Measurements from ENCODE around the gene MAP4K4. TPM values are rescaled to one million over a fixed set of nuclear protein-coding genes. Genes with fewer than 3 reads are reported as not detected.
A peak's percentile ranks its signal among the peaks of the same experiment; 100 is the strongest.
"Not testable (repeated sequence)": the region's sequence is repeated elsewhere in the genome, so short reads cannot be mapped to it uniquely, and the experiment has no call there.

The MAP4K4 gene
- total RNA-seq, 2 experiments from 2014 or later: 129 to 142 TPM

GRCh38 chr2:101753720-101754490 is 56.4 kb downstream of the MAP4K4 start:
- H3K36me3 Mint-ChIP-seq (ENCODE audit: low read depth): peaks cover 11% of the 10 kb centered on the region
- CTCF ChIA-PET: interaction anchor here (0.7 to 1.5 kb wide), 3 partner anchors 12 to 112 kb away, joined by 3 to 5 read pairs (median 3); no protein-coding TSS in a partner anchor
- H3K4me3 Mint-ChIP-seq: no peak overlapping the region
- no peaks in the 10 kb centered on the region for H3K27me3 Mint-ChIP-seq
- no peak for DNase-seq
- no peaks in the 10 kb centered on the region for H3K9me3 Mint-ChIP-seq
- H3K4me1 Mint-ChIP-seq: peaks cover 67% of the 10 kb centered on the region
- POLR2A ChIA-PET: no interaction called here
- H3K27ac Mint-ChIP-seq: no peak overlapping the region

- CTCF ChIA-PET: interaction anchor here (0.6 to 1.5 kb wide), 3 partner anchors 12 to 55 kb away, joined by 3 to 5 read pairs (median 3); no protein-coding TSS in a partner anchor
- H3K9me3 Mint-ChIP-seq: no peaks in the 10 kb centered on the region
- no peaks in the 10 kb centered on the region for H3K27me3 Mint-ChIP-seq
- no peak overlapping the region for H3K27ac Mint-ChIP-seq
- peaks cover 11% of the 10 kb centered on the region for H3K36me3 Mint-ChIP-seq (ENCODE audit: low read depth)
- H3K4me3 Mint-ChIP-seq: no peak overlapping the region
- DNase-seq: no peak
- POLR2A ChIA-PET: no interaction called here
- H3K4me1 Mint-ChIP-seq: peaks cover 70% of the 10 kb centered on the region
These were observed 57.1 kb downstream of the MAP4K4 start for GRCh38 chr2:101754618-101755017.

GRCh38 chr2:101756266-101756665 is 58.8 kb downstream of the MAP4K4 start:
- POLR2A ChIA-PET: no interaction called here
- H3K4me1 Mint-ChIP-seq: peaks cover 65% of the 10 kb centered on the region
- H3K4me3 Mint-ChIP-seq: no peak overlapping the region

GRCh38 chr2:101758001-101758400 is 60.5 kb downstream of the MAP4K4 start:
- H3K4me3 Mint-ChIP-seq: peak overlapping the region; percentile 5
- H3K4me1 Mint-ChIP-seq: peaks cover 62% of the 10 kb centered on the region
- peak; percentile 39 for DNase-seq
- CTCF ChIA-PET: interaction anchor here (1.2 to 1.6 kb wide), 3 partner anchors 9 to 13 kb away, joined by 4 read pairs; no protein-coding TSS in a partner anchor
- no peaks in the 10 kb centered on the region for H3K27me3 Mint-ChIP-seq
- POLR2A ChIA-PET: no interaction called here
- no peaks in the 10 kb centered on the region for H3K9me3 Mint-ChIP-seq
- H3K36me3 Mint-ChIP-seq (ENCODE audit: low read depth): peaks cover 13% of the 10 kb centered on the region
- no peak overlapping the region for H3K27ac Mint-ChIP-seq

More at GRCh38 chr2:101756266-101756665, 58.8 kb downstream of the MAP4K4 start:
- peaks cover 8% of the 10 kb centered on the region for H3K36me3 Mint-ChIP-seq (ENCODE audit: low read depth)
- H3K27ac Mint-ChIP-seq: no peak overlapping the region
- DNase-seq: no peak
- no peaks in the 10 kb centered on the region for H3K9me3 Mint-ChIP-seq
- CTCF ChIA-PET: interaction anchor here (0.6 kb wide), 2 partner anchors 15 to 142 kb away, joined by 3 read pairs; no protein-coding TSS in a partner anchor
- H3K27me3 Mint-ChIP-seq: no peaks in the 10 kb centered on the region

GRCh38 chr2:101759162-101759561 is 61.7 kb downstream of the MAP4K4 start:
- peaks cover 13% of the 10 kb centered on the region for H3K36me3 Mint-ChIP-seq (ENCODE audit: low read depth)
- DNase-seq: no peak
- peaks cover 59% of the 10 kb centered on the region for H3K4me1 Mint-ChIP-seq
- H3K4me3 Mint-ChIP-seq: no peak overlapping the region
- ChIA-PET CTCF (interaction anchor here (0.6 to 1.6 kb wide), 2 partner anchors 12 to 69 kb away, joined by 3 to 4 read pairs; no protein-coding TSS in a partner anchor), POLR2A (interaction anchor here (0.6 kb wide), 2 partner anchors 38 to 41 kb away, joined by 3 to 7 read pairs; no protein-coding TSS in a partner anchor)
- no peak overlapping the region for H3K27ac Mint-ChIP-seq
- H3K27me3 Mint-ChIP-seq: no peaks in the 10 kb centered on the region
- H3K9me3 Mint-ChIP-seq: no peaks in the 10 kb centered on the region

- POLR2A ChIA-PET: no interaction called here
- Mint-ChIP-seq H3K4me3 (no peak overlapping the region), H3K36me3 (ENCODE audit: low read depth) (peaks cover 9% of the 10 kb centered on the region), H3K9me3 (no peaks in the 10 kb centered on the region), H3K4me1 (peaks cover 58% of the 10 kb centered on the region), H3K27ac (no peak overlapping the region), H3K27me3 (no peaks in the 10 kb centered on the region)
- no peak for DNase-seq
- CTCF ChIA-PET: interaction anchor here (0.9 to 1.3 kb wide), 2 partner anchors 14 to 15 kb away, joined by 4 to 5 read pairs; no protein-coding TSS in a partner anchor
These were observed 65.1 kb downstream of the MAP4K4 start for GRCh38 chr2:101762451-101763171.

GRCh38 chr2:101763496-101764333 is 66.2 kb downstream of the MAP4K4 start:
- no peak for DNase-seq
- Mint-ChIP-seq H3K27me3 (no peaks in the 10 kb centered on the region), H3K4me1 (peaks cover 58% of the 10 kb centered on the region), H3K4me3 (no peak overlapping the region), H3K9me3 (no peaks in the 10 kb centered on the region), H3K36me3 (ENCODE audit: low read depth) (peaks cover 5% of the 10 kb centered on the region), H3K27ac (no peak overlapping the region)
- ChIA-PET CTCF (interaction anchor here (0.5 to 1.3 kb wide), 3 partner anchors 11 to 999 kb away, joined by 3 read pairs; no protein-coding TSS in a partner anchor), POLR2A (no interaction called here)

- Mint-ChIP-seq H3K9me3 (no peaks in the 10 kb centered on the region), H3K4me3 (no peak overlapping the region), H3K36me3 (ENCODE audit: low read depth) (peaks cover 11% of the 10 kb centered on the region), H3K4me1 (peaks cover 74% of the 10 kb centered on the region), H3K27me3 (no peaks in the 10 kb centered on the region), H3K27ac (no peak overlapping the region)
- no peak for DNase-seq
- ChIA-PET POLR2A (interaction anchor here (0.6 kb wide), 1 partner anchor 536 kb away, joined by 3 read pairs; no protein-coding TSS in a partner anchor), CTCF (interaction anchor here (0.5 to 1.9 kb wide), 3 partner anchors 11 to 37 kb away, joined by 4 to 5 read pairs (median 5); no protein-coding TSS in a partner anchor)
These were observed 68.8 kb downstream of the MAP4K4 start for GRCh38 chr2:101766337-101766736.

GRCh38 chr2:101766871-101767739 is 69.6 kb downstream of the MAP4K4 start:
- H3K4me3 Mint-ChIP-seq: no peak overlapping the region

GRCh38 chr2:101768556-101769220 is 71.2 kb downstream of the MAP4K4 start:
- POLR2A ChIA-PET: no interaction called here
- H3K27ac Mint-ChIP-seq: peak overlapping the region; percentile 74
- DNase-seq: peak; percentile 56
- H3K27me3 Mint-ChIP-seq: no peaks in the 10 kb centered on the region
- peaks cover 9% of the 10 kb centered on the region for H3K36me3 Mint-ChIP-seq (ENCODE audit: low read depth)
- CTCF ChIA-PET: no interaction called here
- peaks cover 81% of the 10 kb centered on the region for H3K4me1 Mint-ChIP-seq
- H3K4me3 Mint-ChIP-seq: no peak overlapping the region
- peaks cover 1% of the 10 kb centered on the region for H3K9me3 Mint-ChIP-seq

More at GRCh38 chr2:101766871-101767739, 69.6 kb downstream of the MAP4K4 start:
- DNase-seq: no peak
- peaks cover 9% of the 10 kb centered on the region for H3K36me3 Mint-ChIP-seq (ENCODE audit: low read depth)
- peaks cover 78% of the 10 kb centered on the region for H3K4me1 Mint-ChIP-seq
- no peak overlapping the region for H3K27ac Mint-ChIP-seq
- H3K27me3 Mint-ChIP-seq: no peaks in the 10 kb centered on the region
- no peaks in the 10 kb centered on the region for H3K9me3 Mint-ChIP-seq
- ChIA-PET CTCF (interaction anchor here (0.8 to 1.9 kb wide), 3 partner anchors 9 to 38 kb away, joined by 4 to 5 read pairs (median 5); no protein-coding TSS in a partner anchor), POLR2A (no interaction called here)

- H3K9me3 Mint-ChIP-seq; H3K27me3 Mint-ChIP-seq; POLR2A ChIA-PET; H3K4me3 Mint-ChIP-seq; DNase-seq; H3K36me3 Mint-ChIP-seq (ENCODE audit: low read depth): not testable (repeated sequence)
- CTCF ChIA-PET: interaction anchor here (0.6 to 1.5 kb wide), 2 partner anchors 13 to 102 kb away, joined by 4 to 5 read pairs; no protein-coding TSS in a partner anchor
- Mint-ChIP-seq H3K4me1 (peaks cover 88% of the 10 kb centered on the region), H3K27ac (peak overlapping the region; percentile 36)
These were observed 72.2 kb downstream of the MAP4K4 start for GRCh38 chr2:101769726-101770125.

Data from activated CD4-positive, alpha-beta T cell treated with anti-CD3 and anti-CD28 coated beads, Interleukin-2, amount 10 ng/mL, durations not matched to agents 7 days and 5 days (primary cell).